Loucy (cell line): ENCODE measurements around the gene SLAIN1.

Experiments used
- CTCF ChIP-seq: fragments of 200-600 bp; sonication (generic); conservative IDR thresholded peaks from 2 replicates; pipeline ENCODE4 v1.5.1; 2014; ENCODE audit warnings: mild to moderate bottlenecking, antibody characterized with exemption, low read length
- EZH2phosphoT487 ChIP-seq: fragments of 200-600 bp; IDR thresholded peaks from 2 replicates; pipeline ENCODE4 v1.6.1; 2018; ENCODE audit warnings: antibody characterized with exemption, mild to moderate bottlenecking, moderate library complexity, borderline replicate concordance

- TF ChIP-seq CTCF = no peak
- TF ChIP-seq EZH2phosphoT487 = no peak
Measured at GRCh38 chr13:77717508-77717907, 20.0 kb downstream of the SLAIN1 start.
